DLD1 (cell line): Measurements from ENCODE around the gene CCM2.

Experiments used
- in situ Hi-C: cut with HindIII; loops from 2 replicates; pipeline ENCODE4 v1.10.0; 2017; ENCODE audit warnings: low sequenced_read_pairs

CCM2 gene

DNA sequence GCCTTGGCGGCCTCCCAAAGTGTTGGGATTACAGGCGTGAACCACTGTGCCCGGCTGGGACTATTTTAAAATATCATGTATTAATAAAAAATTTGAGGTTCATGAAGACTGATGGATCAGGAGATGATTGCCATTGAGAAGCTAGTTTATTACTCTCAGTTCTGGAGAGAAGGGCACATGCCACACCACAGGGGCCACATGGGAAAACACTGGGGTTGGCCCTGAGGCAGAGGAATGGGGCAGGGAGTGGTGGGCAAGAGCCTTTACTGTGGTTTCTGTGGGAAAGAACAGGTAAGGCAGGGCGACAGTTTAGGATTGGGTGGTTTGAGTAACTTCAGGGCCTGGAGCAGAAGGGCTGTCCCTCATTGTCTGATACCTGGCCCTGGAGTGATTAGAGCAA, 118.3 kb downstream of the CCM2 start:
- in situ Hi-C loops: no loop called here

DNA sequence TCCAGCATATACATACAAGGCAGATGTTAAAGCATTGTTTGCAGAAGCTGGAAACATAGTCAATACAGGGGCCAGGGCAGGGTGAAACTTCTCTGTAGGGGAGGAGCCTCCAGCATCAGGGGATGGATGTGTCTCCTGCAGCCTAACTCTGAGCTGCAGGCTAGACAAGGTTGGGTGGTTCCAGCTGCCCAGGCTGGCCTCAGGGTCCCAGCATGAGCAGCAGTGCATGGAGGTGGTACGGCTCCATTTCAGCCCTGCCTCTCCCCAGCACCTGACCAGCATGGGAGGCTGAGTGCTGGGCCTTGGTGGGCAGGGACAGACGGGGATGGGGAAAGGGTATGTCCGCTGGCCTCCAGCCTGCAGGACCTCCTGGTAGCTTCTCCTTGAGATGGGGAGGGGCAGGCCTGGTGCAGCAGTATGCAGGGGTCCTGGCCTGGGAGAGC, 118.9 kb downstream of the CCM2 start:
- in situ Hi-C loops: no loop called here

GRCh38 chr7:45119550-45119949, 119.5 kb downstream of the CCM2 start:
- in situ Hi-C loops: no loop called here

- in situ Hi-C loops: no loop called here
Observed at GRCh38 chr7:45122975-45123860, 123.2 kb downstream of the CCM2 start.

DNA sequence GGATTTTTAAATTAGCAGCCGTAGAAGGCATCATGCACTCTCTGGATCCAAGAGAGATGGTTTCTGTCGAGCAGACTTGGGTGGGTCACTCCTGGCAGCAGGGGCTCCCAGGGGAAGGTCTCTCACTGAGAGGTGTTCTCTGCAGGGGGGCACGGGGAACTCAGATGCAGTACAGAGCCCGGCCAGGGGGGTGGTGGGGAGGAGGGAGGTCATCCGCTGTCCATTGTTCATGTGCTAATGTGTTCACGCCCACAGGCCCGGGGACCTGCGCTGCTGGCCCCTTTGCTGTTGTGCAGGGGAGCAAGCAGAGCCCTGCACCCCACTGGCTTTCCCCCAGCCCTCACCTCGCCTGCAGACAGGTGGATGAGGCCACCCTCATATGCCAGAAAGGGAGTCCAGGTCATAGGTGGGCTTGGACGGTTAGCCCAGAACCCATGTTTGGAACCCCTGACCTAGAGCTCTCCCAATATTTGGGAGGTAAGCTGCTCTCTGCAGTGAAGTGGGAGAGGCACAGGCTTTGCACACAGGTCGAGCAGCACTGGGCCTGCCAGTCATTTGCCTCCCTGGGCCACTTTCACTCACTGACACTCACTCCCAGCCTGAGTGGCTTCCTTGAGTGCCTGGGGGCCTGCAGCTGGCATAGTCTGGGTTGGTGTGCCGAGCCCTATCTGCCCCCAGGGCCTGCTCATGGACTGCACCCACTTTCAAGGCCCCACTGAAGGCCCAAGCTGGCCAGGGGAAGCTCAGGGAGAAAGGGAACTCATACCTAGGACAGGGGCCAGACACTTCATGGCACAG, 124.1 kb downstream of the CCM2 start:
- in situ Hi-C loops: no loop called here

DNA sequence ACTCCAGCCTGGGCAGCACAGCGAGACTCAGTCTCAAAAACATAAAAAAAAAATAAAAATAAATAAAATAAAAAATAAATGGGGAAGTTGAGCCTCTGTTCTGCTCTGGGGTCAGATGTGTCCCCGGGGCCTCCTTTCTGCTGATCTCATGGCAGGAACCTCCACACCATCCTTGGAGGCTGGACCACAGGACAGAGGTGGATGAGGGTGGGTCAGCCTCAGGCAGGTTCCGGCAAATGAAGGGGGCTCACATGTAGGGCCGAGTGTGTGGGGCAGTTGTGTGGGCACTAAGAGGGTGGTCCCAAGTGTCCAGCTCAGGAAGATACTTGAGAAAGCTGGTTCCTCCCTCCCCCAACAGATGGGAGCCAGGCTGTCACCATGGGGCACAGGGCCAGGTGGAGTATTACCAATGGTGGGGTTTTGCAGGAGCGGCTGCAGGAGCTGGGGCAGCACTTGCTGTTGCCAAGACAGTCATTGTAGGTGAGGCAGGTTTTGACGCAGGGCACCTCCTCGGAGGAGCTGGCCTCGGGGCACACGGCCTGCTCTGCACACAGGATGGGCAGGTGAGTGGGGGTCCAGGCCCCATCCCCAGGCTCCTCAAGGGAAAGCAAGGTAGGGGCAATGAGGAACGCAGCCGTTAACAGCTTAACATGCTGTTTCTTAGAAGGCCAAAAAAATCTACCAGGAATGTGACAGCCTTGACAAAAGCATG, 125.3 kb downstream of the CCM2 start:
- in situ Hi-C loops: no loop called here
